Measurements from ENCODE around the gene CRAT. TPM values are rescaled to one million over a fixed set of nuclear protein-coding genes. Genes with fewer than 3 reads are reported as not detected.

CRAT gene
- 21.7 and 27.9 TPM in 2 replicates for total RNA-seq

DNA sequence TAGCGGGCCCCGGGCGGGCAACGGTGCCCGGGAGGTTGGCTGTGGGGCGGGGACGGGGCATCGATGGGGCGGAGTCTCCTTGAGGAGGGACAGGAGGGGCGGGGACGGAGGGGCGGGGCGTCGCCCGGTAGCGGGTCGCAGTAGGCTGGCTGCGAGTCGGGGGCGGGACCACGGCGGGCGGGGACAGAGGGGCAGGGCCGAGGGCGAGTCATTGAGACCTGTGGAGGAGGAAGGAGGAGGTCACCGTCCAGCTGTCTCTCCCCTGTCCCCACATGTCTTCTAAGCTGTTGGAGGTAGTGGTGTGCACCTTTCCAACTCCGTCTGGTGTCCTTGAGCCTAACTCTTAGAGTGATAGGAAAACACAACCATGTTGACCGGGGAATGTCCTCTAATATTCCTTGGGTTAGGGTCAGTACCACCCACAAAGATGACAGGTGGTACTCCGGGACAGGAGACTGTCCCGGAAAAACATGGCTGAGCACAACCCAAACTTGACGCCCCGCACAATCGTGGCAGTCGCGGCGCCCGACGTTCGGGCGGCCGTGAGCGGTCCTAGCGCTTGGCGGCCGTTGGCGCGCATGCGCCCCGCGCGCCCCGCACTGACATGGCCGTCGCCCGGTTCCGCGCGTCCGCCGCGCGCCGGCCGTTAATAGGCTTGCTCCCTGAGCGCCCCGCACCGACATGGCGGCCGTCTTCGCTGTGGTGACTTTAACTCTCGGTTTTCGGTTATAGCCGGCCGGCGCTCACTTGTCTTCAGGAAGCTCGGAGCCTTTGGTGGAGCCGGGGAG lies at the start of gene CRAT, which contains the start of gene PTPA:
Gene CRAT (minus strand): TSS at position 54 of the 788 bp plus-strand sequence. CDS start 284 bp downstream, outside the sequence.
Gene PTPA (plus strand): TSS at position 676 of the 788 bp plus-strand sequence. CDS start 186 bp downstream, outside the sequence.

DNA sequence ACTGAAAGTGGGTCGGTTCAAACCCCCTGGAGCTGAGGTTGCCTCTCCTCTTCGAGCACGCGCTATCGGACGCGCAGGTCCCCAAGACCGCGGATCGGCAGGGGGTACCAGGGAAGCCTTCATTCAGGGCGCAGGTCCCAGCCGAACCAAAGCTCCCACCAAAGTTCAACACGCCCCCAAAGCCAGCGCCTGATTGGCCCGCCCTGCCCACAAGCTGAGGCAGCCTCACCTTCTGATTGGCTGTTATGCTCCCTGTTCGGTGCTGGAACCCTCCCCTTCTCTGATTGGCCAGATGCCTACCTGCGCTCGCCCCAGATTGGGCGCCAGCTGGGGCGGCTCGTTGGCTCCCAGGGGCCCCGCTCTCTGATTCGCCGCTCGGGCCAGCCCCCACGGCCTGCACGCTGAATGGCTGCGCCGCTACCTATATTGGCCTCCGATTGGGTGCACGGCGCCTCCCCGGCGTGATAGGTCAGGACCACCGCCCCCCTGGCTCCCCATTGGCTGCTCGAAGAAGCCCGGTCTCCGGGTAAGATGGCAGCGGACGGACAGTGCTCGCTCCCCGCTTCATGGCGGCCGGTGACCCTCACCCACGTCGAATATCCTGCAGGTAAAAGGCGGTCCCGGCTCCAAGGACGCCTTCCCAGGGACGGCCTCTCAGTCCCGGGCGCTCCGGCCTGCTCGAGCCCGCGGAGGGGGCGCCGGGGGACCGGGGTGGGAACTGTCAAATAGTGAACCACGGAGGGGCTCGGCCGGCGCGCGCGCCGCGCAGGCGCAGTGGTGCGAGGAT lies 29.8 kb downstream of the CRAT start, which contains the start of gene DOLPP1:
Gene DOLPP1 (plus strand): TSS at position 511 of the 787 bp plus-strand sequence. CDS start 21 bp downstream, at position 532.

Other genes starting within 250 kb of the CRAT start
- 12.5 and 24.1 TPM in 2 replicates for gene KYAT1, start 228.8 kb downstream of the CRAT start, total RNA-seq
- 254 and 316 TPM in 2 replicates for gene LRRC8A, start 228.7 kb downstream of the CRAT start, total RNA-seq
- 1.1 and 13.3 TPM in 2 replicates for gene PHYHD1, start 189.8 kb downstream of the CRAT start, total RNA-seq
- 21.1 and 21.7 TPM in 2 replicates for gene DOLK, start 163.2 kb downstream of the CRAT start, total RNA-seq
- gene NUP188, start 163.1 kb downstream of the CRAT start, total RNA-seq, result 34.7 and 45.1 TPM in 2 replicates
- 46.0 and 60.0 TPM in 2 replicates for gene SH3GLB2, start 82.5 kb downstream of the CRAT start, total RNA-seq
- gene MIGA2, start 74.2 kb downstream of the CRAT start, total RNA-seq, result 18.8 and 21.2 TPM in 2 replicates
- gene DOLPP1, start 29.7 kb downstream of the CRAT start, total RNA-seq, result 7.2 and 13.2 TPM in 2 replicates
- 48.4 and 81.4 TPM in 2 replicates for gene PTPA, start 622 bp upstream of the CRAT start, total RNA-seq
- gene IER5L, start 67.5 kb upstream of the CRAT start, total RNA-seq, result 26.6 and 28.7 TPM in 2 replicates